Measurements from ENCODE around the gene KRAS.

Gene KRAS

GRCh38 chr12:25194214-25194613 is 56.5 kb downstream of the KRAS start:
- no peak for DNase-seq

- DNase-seq = no peak
These were observed 59.9 kb downstream of the KRAS start for GRCh38 chr12:25190793-25191192.

GRCh38 chr12:25189656-25190055 is 61.1 kb downstream of the KRAS start:
- no peak for DNase-seq

GRCh38 chr12:25187781-25188180 is 62.9 kb downstream of the KRAS start:
- no peak for DNase-seq

GRCh38 chr12:25186788-25187402 is 63.8 kb downstream of the KRAS start:
- DNase-seq = no peak

- DNase-seq = no peak
These were observed 64.5 kb downstream of the KRAS start for GRCh38 chr12:25186038-25186787.

GRCh38 chr12:25184132-25184531 is 66.6 kb downstream of the KRAS start:
- no peak for DNase-seq

- no peak for DNase-seq
These were observed 68.0 kb downstream of the KRAS start for GRCh38 chr12:25182765-25183164.

GRCh38 chr12:25162866-25163265 is 87.9 kb downstream of the KRAS start:
- no peak for DNase-seq

GRCh38 chr12:25156061-25156460 is 94.7 kb downstream of the KRAS start:
- no peak for DNase-seq

GRCh38 chr12:25155022-25155576 is 95.6 kb downstream of the KRAS start:
- no peak for DNase-seq

Data from activated effector memory CD4-positive, alpha-beta T cell treated with Interleukin-2 at 50 U/mL for 16 hours (primary cell).